GM19023 (cell line): ENCODE measurements around the gene KIZ.

Source experiments
- ATAC-seq: cut with Tn5 transposase; IDR thresholded peaks from one replicate; pipeline ENCODE4 v1.9.1; 2021; ENCODE audit warnings: mild to moderate bottlenecking, moderate library complexity; ENCODE audit not compliant: unreplicated experiment

KIZ gene

DNA sequence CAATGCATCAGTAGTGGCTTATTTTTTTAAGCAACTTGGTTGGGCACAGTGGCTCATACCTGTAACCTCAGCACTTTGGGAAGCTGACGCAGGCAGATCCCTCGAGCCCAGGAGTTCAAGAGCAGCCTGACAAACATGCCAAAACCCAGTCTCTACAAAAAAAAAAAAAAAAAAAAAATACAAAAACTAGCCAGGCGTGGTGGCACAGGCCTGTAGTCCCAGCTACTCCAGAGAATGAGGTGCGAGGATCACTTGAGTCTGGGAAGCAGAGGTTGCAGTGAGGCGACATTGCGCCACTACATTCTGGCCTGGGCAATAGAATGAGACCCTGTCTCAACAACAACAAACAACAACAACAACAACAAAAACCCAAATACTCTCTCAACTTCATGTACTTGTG lies 132.5 kb downstream of the KIZ start:
- no peak for ATAC-seq

DNA sequence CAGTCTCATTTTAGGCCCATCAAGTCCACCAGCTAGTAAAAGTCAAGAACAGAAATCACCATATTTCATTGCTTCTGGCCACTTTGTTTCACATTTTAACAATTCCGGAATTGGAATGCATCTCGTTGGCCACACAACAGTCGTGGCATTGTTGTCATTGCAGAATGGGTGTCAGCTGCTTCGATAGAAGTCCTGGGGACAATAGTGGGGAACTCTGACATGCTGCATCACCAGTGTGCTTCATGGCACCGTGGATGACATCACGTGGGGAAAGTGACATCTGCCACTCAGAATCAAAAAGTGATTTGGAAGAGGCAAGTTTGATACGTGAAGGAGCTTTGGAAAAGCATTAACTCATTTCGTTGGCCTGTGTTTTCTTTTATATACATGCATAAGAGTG lies 133.5 kb downstream of the KIZ start:
- no peak for ATAC-seq

DNA sequence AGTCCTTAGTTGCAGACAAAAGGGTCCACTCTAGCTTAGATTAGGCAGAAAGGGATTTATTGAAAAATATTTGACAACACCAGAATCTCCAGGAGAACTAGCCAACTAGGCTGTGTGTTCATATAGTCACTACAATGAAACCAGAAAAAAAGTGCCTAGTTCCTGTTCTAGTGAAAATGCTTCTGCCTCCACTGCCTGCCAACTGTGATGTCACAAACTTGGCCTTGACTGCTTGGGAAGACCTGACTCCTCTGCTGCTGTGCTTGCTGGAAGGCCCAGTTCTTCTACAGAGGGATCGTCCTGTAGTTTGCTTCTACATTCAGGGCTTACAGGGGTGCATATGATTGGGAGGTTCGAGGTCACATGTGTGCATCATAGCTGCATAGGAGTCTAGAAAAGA lies 136.9 kb downstream of the KIZ start:
- ATAC-seq: no peak

DNA sequence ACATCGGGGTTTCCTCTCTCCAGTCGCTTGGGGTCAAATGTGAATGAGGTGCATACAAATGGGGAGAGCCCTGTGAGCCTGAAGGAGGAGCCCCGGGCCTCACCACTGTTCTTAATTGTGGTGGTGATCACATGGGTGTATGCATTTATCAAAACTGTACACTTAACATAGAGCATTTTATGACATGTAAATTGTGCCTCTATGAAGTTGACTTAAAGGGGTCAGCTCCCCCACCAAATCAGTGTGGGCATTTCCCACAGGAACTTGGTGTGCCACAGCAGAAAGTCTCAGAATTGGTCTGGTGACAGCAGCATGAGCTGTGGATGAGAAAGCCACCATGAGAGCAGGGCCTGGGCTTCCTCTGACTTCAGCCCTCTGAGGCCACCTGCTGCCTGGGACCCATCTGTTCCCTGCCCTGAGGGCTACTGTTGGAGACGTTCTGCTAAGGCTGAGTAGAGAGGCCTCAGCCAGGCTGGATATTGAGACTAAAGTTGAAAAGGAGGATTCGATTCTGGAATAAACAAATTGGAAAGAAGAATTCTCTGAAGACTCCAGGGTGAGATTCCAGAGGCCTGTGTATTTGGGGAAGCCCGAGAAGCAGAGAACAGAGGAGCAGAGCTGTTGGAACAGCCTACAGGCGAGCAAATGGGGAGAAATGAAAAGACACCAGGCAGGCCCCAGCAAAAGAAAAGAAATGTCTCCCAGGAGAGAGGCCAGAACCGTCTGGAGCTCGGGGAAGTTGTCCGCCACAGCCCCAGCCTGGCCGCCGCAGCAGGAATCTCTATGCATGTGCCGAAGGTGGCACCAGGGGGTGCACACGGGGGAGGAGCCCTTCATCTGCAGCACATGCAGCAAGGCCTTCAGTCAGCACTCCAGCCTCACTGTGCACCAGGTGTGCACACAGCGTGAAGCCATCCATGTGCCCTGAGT lies 139.6 kb downstream of the KIZ start:
- ATAC-seq: no peak

DNA sequence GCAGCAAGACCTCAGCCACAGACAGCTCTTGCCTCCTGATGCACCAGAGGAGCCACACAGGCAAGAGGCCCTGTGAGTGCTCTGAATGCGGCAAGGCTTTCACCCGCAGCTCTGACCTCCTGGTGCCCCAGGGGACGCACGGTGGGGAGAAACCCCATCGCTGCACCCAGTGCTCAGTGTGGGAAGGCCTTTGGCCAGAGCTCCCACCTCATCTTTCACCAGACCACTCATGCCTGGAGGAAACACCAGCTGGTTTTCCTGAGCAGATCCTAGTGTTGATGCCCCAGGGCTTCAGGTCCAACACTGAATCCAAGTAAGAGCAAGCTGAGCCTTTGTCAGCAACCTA lies 140.3 kb downstream of the KIZ start:
- ATAC-seq: no peak

DNA sequence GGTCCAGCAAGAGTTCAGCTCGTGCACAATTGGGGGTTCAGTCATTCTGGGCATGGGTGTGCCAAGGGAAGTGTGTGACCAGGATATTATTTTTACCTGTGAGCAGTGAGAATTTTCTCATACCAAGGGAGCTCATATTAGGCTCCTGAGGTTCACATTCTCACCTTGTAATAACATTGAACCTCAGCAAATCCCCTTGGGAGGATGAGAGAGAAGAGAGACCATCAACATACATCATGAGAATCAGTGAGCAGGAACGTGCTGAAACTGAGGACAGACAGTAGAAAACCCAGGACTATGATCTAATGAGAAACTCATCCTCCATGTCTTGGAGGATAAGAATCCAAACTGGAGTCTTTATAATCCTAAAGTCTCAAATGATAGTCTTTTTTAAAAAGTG lies 143.9 kb downstream of the KIZ start:
- no peak for ATAC-seq

DNA sequence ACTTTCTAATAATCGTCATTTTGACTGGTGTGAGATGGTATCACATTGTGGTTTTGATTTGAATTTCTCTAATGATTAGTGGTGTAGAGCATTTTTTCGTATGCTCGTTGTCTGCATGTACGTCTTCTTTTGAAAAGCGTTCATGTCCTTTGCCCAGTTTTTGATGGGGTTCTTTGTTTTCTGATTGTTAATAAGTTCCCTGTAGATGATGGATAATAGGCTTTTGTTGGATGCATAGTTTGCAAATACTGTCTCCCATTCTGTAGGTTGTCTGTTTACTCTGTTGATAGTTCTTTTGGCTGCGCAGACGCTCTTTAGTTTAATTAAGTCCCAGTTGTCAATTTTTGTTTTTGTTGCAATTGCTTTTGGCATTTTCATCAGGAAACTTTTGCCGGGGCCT lies 144.9 kb downstream of the KIZ start:
- no peak for ATAC-seq

DNA sequence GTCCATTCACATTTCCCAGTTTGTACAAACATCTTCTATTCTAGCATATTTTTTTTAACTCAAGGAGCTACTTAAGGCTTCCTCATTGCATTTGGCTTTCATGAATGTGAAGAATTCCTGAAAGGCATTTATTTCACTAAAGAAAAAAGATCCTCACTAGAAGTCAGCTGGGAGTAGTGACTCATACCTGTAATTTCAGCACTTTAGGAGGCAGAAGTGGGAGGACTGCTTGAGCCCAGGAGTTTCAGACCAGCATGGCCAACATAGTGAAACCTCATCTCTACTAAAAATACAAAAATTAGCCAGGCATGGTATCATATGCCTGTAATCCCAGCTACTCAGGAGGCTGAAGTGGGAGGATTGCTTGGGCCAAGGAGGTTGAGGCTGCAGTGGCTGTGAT lies 146.4 kb downstream of the KIZ start:
- peak; percentile 64 for ATAC-seq

DNA sequence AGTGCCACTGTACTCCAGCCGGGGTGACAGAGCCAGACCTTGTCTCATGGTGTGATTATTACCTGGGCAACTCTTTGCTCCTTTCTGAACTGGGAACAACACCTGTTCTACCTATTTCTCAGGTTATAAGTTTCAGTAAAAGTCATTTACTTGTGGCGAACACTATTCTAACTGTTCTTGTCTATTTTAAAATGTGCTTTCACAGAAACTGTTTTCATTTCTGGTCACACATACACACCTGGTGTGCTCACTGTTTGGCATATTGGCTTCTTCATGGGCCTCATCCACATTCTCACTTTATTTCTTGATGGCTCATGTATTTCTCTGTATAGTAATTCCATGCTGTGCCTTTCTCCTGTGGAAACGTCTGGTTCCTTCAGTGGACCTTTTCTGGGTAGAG lies 146.8 kb downstream of the KIZ start:
- peak; percentile 60 for ATAC-seq

DNA sequence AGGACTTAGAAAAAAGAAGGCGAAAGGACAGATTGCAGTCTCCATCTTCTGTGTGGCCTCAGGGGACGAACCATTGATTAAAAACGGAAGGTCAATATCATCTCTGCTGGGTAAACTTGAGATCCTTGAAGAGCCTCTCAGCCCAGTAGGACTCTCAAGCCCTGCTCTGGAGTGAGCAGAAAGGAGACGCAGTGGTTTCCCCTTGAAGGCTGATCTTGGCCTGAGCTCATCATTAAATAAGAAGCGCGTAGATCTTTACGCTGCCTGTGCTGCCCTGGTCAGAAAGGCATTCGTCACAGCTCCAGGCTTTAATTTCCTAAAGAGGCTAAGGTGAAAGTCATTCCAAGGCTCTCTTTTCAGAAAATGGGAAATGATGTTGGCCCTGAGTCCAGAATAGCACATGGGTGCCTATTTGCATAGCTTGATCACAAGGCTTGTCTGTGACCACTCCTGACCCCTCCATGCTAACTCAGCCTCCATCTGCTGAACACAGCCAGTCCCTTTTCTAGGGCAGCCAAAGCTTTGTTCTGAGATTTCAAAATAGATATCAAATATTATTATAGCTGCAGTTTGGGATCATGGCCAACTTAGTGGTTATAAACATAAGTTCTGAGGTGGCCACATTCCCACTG lies 148.0 kb downstream of the KIZ start:
- ATAC-seq: no peak

DNA sequence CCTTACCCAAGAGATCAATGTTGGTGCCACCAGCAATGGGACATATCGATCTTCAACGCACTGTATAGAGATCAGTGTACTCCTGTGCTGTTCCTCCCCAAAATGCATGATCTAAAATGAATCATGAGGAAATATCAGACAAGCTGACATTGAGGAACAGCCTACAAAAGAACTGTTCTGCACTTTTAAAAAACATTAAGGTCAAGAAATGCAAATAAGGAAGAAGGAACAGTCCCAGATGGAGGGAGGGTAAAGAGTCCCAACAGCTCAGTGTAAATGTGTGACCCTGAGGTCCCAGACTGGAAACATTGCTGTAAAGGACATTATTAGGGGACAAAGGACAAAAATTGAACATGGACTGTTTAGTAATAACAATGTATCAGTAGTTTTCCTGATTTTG lies 152.9 kb downstream of the KIZ start:
- no peak for ATAC-seq

DNA sequence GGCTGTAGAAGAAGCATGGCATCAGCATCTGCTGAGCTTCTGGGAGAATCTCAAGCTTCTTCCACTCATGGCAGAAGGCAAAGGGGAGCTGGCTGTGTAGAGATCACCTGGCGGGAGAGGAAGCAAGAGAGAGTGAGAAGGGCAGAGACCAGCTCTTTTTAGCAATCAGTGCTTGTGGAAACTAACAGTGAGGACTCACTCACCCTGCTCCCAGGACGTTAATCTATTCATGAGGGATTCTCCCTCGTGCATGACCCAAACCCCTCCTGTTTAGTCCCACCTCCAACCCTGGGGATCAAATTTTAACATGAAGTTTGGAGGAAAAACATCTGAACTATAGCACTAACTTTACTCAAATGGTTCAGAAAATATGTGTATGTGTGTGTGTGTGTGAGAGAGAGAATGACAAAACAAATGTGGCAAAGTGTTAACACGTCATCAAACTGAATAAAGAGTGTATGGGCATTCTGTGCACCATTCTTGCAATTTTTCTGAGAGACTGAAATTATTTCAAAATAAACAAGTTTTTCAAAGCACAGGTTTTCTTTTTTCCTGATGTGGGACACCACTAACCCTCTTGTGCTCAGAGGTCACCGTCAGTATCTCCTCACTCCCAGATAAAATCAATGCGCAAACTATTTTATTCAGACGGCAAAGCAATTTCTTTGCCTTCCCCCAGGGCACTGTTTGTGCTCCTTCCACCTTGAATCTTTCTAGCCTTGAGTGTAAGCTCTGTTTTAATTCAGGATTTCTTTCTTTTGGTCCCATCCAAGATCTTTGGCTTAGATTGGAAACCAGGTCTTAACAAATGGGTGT lies 154.0 kb downstream of the KIZ start:
- no peak for ATAC-seq

DNA sequence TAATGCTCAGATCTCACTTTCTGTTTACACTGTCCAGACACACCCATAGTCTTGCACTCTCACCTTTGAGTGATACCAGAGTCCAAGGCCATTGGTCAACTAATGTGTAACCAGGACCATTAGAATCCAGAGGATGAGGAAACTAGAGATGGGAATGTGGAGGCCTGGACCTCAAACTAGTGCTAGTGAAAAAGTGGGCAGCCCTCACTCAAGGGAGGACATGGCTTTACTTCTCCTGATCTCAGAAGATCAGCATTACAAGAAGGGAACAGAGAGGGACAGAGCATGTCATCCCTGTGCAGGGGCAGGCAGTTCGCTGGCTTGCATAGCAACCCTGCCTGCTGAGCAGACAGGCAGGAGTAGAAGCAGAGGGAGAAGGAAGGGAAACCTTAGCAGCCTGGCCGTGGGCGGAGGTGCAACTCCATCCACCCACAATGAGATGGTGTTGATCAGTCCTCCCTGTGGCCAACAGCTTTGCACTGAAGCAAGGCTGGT lies 154.7 kb downstream of the KIZ start:
- ATAC-seq: no peak

DNA sequence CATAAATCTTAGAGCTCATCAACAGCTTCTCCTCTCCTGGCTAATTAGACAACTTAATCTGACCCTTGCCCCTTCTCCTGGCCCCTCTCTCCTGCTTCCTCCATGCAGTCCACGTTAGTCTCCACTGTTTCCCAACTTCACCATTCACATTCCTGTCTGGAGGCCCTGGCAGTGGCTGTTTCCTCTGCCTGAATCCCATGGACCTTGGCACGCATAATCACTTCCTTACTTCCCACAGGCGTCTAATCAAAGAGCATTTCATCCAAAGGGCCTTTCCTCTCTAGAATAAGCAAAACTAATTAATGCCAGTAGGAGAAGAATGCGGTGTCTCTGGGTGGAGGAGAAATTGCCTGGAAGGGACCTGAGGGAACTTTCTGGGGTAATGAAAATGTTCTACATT lies 160.9 kb downstream of the KIZ start:
- ATAC-seq: no peak

DNA sequence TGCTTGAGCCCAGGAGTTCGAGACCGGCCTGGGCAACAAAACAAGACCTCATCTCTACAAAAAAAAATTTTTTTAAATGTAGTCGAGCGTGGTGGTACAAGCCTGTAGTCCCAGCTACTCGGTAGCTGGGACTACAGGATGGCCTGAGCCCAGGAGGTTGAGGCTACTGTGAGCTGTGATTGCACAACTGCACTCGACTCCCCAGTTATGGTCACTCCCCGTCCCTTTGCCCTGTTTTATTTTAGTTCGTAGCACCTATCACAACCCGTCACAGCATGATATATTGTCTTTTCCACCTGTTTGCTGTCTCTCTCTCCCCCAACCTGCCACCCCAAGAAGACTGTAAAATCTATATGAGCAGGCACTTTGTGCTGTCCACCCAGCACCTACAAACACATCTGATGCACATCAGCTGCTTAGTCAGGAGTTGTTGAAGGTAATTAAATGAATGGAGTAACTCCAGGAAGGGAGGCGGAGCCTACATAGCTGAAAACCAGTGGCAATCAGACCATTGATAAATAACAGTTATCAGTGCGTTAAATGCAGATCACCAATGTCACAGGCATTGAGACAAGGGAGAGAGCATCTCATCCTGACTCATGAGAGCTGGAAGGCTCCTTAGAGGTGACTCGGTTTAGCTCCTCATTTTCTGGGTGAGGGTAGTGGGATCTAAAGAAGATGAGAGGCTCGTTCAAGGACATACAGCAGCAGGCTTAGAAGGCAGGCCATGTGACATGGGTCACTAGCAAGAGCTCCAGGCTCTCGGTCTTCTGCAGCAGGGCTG lies 162.9 kb downstream of the KIZ start:
- ATAC-seq: no peak

DNA sequence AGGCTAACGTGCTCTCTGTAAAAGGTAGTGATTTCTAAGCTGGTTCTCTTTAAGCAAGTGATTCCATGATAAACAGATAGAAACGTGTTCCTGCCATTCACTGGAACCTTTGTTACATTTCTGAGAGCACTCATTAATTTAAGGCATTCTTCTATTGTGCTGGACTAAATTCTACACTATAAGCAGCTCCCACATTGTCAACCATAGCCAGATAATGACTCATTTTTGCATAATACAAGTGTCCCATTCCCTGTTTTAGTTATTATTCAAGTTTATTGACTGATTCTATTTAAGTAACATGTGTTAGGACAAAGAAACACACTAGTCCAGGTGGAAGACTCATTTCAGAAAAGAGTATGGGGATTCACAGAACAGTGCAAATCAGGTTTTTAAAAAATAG lies 163.8 kb downstream of the KIZ start:
- ATAC-seq: no peak

DNA sequence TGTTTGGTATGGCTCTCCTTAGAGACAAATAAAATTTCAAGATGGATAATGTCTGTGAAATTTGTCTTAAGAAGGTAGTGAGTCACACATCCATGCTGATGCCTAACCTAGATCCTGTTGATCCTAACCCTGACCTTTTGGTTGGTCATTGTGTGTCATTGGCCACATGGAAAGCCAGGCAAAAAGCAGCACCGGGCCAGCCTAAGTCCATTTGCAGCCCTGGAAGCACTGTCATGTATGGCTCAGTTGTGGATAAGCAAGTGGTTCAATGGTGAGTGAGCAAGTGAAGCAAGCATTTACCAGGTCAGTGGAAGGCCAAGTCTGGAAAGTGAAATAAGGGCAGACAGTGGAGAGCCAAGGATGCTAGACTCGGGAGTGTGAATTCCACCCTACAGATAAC lies 165.1 kb downstream of the KIZ start:
- ATAC-seq: no peak

DNA sequence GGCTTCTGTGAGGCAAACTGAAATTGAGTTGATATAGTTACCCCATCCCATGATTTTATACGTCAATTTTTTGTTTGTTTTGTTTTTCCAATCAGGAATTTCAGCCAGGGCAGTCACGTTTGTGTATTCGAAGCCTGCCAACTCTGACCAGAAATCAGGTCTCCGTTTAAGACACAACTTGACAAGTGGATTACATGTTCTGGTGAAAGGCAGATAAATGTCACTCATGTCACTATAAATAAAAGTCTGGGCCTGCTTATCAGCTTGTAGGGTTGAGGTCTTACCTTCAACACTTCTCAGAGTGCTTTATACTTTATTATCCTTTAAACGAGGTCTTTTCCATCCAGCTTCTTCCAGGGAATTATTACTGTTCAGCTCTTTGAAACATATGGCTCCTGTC lies 168.9 kb downstream of the KIZ start:
- no peak for ATAC-seq
